Prostate gland (tissue), 2 donors: ENCODE measurements around the gene CNTRL. TPM values are rescaled to one million over a fixed set of nuclear protein-coding genes. Genes with fewer than 3 reads are reported as not detected.

Experiments used
- DNase-seq: peaks from one replicate; pipeline ENCODE4 v3.0.0-alpha.2; 2019; ENCODE audit warnings: low spot score
- H3K27ac ChIP-seq, 2 donors: fragments of 200-600 bp; sonication (generic); 2 replicates each; pipeline ENCODE4 v1.5.1; 2017 to 2019
- H3K27me3 ChIP-seq: fragments of 200-600 bp; sonication (generic); replicated peaks from 2 replicates; pipeline ENCODE4 v1.5.1; 2019; ENCODE audit not compliant: insufficient read depth
- H3K36me3 ChIP-seq, 2 donors: fragments of 200-600 bp; sonication (generic); 1 replicate in 1 of 2; 2 replicates in 1 of 2; pipeline versions ENCODE4 v1.5.1 to v1.8.1; 2017 to 2019
- H3K4me1 ChIP-seq: fragments of 200-600 bp; sonication (generic); replicated peaks from 2 replicates; pipeline ENCODE4 v1.5.1; 2019
- H3K4me3 ChIP-seq, 2 donors: fragments of 200-600 bp; sonication (generic); 2 replicates each; pipeline ENCODE4 v1.5.1; 2017 to 2019
- H3K9me3 ChIP-seq: fragments of 200-600 bp; sonication (generic); 2 replicates; pipeline ENCODE4 v1.5.1; 2017
- CTCF ChIP-seq, 4 experiments: fragments of 200-600 bp in 2 of 4; fragments of 450-650 bp in 2 of 4; sonication (generic) in 2 of 4; IDR thresholded peaks; 1 replicate in 3 of 4; 2 replicates in 1 of 4; pipeline ENCODE4 v1.5.1; 2016 to 2019; ENCODE audit warnings: antibody characterized with exemption in 4 of 4, mild to moderate bottlenecking in 2 of 4, moderate library complexity in 2 of 4
- POLR2A ChIP-seq: fragments of 450-650 bp; IDR thresholded peaks from one replicate; pipeline ENCODE4 v1.6.1; 2016; ENCODE audit warnings: antibody characterized with exemption, mild to moderate bottlenecking
- POLR2AphosphoS5 ChIP-seq: sonication (generic); formaldehyde crosslinking; IDR thresholded peaks from one replicate; pipeline ENCODE4 v1.6.1; 2017; ENCODE audit warnings: antibody characterized with exemption
- WGBS: methylation state at CpG from one replicate; pipeline ENCODE4 v1.1.5; 2018; 5-methylcytosine and 5-hydroxymethylcytosine counted together
- intact Hi-C: fragments of 100-400 bp; cut with DNase I; formaldehyde crosslinking; loops from one replicate; pipeline ENCODE4 v1.14.2; 2022
- total RNA-seq, 2 donors: library from RNA; depleted of rRNA; stranded (reverse); fragments of >200 nt; gene quantifications; one replicate each; pipeline ENCODE4 v1.1.0, GENCODE V29; 2016

The CNTRL gene
- total RNA-seq, 2 donors from 2014 or later: 10.3 to 21.9 TPM

GRCh38 chr9:121187636-121188305 lies 113.0 kb downstream of the CNTRL start:
- H3K4me1 ChIP-seq: no peaks in the 10 kb centered on the region
- H3K27ac ChIP-seq: no peak overlapping the region
- H3K9me3 ChIP-seq: no peaks in the 10 kb centered on the region
- WGBS: 40% methylated on average over 3 of the region's 3 CpGs
- H3K4me3 ChIP-seq: no peak overlapping the region
- TF ChIP-seq CTCF (IDR thresholded peaks at IDR 0.05): no peak
- no peak for TF ChIP-seq POLR2A
- no peak for TF ChIP-seq POLR2AphosphoS5
- no peaks in the 10 kb centered on the region for H3K36me3 ChIP-seq
- intact Hi-C loops: no loop called here
- no peaks in the 10 kb centered on the region for H3K27me3 ChIP-seq
- no peak for DNase-seq

GRCh38 chr9:121189006-121189405 lies 114.3 kb downstream of the CNTRL start:
- H3K27me3 ChIP-seq: no peaks in the 10 kb centered on the region
- no peak overlapping the region for H3K27ac ChIP-seq
- H3K9me3 ChIP-seq: no peaks in the 10 kb centered on the region
- TF ChIP-seq POLR2AphosphoS5: no peak
- TF ChIP-seq POLR2A: no peak
- TF ChIP-seq CTCF (IDR thresholded peaks at IDR 0.05): no peak
- no peak overlapping the region for H3K4me3 ChIP-seq
- DNase-seq: no peak
- H3K36me3 ChIP-seq: no peaks in the 10 kb centered on the region
- no peaks in the 10 kb centered on the region for H3K4me1 ChIP-seq
- intact Hi-C loops: no loop called here
- 85% methylated on average over 1 of the region's 1 CpG for WGBS

- no peak overlapping the region for H3K27ac ChIP-seq
- intact Hi-C loops: no loop called here
- WGBS: 81% methylated on average over 3 of the region's 3 CpGs
Observed at GRCh38 chr9:121189660-121190059, 114.9 kb downstream of the CNTRL start.

GRCh38 chr9:121191235-121191634 lies 116.5 kb downstream of the CNTRL start:
- intact Hi-C loops: no loop called here
- Histone ChIP-seq H3K4me3 (no peak overlapping the region), H3K4me1 (no peaks in the 10 kb centered on the region), H3K36me3 (no peaks in the 10 kb centered on the region), H3K27me3 (no peaks in the 10 kb centered on the region), H3K9me3 (no peaks in the 10 kb centered on the region), H3K27ac (no peak overlapping the region)
- DNase-seq: no peak
- 87% methylated on average over 2 of the region's 2 CpGs for WGBS
- TF ChIP-seq CTCF (IDR thresholded peaks at IDR 0.05): no peak
- no peak for TF ChIP-seq POLR2AphosphoS5
- TF ChIP-seq POLR2A: no peak

More at GRCh38 chr9:121189660-121190059, 114.9 kb downstream of the CNTRL start:
- Histone ChIP-seq H3K27me3 (no peaks in the 10 kb centered on the region), H3K4me3 (no peak overlapping the region), H3K9me3 (no peaks in the 10 kb centered on the region), H3K36me3 (no peaks in the 10 kb centered on the region), H3K4me1 (no peaks in the 10 kb centered on the region)
- no peak for DNase-seq
- no peak for TF ChIP-seq CTCF (IDR thresholded peaks at IDR 0.05)
- TF ChIP-seq POLR2A: no peak
- no peak for TF ChIP-seq POLR2AphosphoS5

- no peak overlapping the region for H3K4me3 ChIP-seq
- DNase-seq: no peak
- intact Hi-C loops: no loop called here
- WGBS: 24% methylated on average over 1 of the region's 1 CpG
- H3K36me3 ChIP-seq: no peaks in the 10 kb centered on the region
- H3K27ac ChIP-seq: no peak overlapping the region
- no peaks in the 10 kb centered on the region for H3K4me1 ChIP-seq
- H3K9me3 ChIP-seq: no peaks in the 10 kb centered on the region
- H3K27me3 ChIP-seq: no peaks in the 10 kb centered on the region
- no peak for TF ChIP-seq CTCF (IDR thresholded peaks at IDR 0.05)
- no peak for TF ChIP-seq POLR2AphosphoS5
- no peak for TF ChIP-seq POLR2A
Observed at GRCh38 chr9:121192518-121192917, 117.8 kb downstream of the CNTRL start.
